ENCODE results near the gene CREG2. TPM values are rescaled to one million over a fixed set of nuclear protein-coding genes. Genes with fewer than 3 reads are reported as not detected.

The CREG2 gene
- total RNA-seq, 1 donor from 2014 or later, result not detected

DNA sequence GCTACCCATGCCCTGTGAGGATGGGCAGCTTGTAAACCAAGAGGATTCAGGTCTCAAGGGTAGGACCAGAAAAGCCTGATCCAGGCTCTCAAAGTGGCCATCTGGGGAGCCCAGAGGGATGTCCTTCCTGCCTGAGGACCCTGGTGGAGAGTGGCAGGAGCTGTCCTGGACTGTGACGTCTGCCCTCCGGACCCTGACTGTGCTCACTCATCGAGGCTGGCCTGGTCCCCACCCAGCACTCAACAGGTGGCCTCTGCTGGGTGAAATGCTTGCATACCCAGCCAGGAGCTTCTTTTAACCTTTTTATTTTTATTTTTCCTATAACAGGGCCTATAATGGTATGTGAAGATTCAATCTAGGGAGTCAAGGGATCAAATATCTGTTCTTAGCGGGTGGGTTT lies 24.5 kb downstream of the CREG2 start:
- TF ChIP-seq, protein P1, sequence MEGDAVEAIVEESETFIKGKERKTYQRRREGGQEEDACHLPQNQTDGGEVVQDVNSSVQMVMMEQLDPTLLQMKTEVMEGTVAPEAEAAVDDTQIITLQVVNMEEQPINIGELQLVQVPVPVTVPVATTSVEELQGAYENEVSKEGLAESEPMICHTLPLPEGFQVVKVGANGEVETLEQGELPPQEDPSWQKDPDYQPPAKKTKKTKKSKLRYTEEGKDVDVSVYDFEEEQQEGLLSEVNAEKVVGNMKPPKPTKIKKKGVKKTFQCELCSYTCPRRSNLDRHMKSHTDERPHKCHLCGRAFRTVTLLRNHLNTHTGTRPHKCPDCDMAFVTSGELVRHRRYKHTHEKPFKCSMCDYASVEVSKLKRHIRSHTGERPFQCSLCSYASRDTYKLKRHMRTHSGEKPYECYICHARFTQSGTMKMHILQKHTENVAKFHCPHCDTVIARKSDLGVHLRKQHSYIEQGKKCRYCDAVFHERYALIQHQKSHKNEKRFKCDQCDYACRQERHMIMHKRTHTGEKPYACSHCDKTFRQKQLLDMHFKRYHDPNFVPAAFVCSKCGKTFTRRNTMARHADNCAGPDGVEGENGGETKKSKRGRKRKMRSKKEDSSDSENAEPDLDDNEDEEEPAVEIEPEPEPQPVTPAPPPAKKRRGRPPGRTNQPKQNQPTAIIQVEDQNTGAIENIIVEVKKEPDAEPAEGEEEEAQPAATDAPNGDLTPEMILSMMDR (conservative IDR thresholded peaks at IDR 0.05; ENCODE audit: low read depth, low read length), result no peak
- no peak overlapping the region for H3K4me3 ChIP-seq (ENCODE audit: low read depth, low read length)
- no peak for DNase-seq (ENCODE audit: low read depth)

DNA sequence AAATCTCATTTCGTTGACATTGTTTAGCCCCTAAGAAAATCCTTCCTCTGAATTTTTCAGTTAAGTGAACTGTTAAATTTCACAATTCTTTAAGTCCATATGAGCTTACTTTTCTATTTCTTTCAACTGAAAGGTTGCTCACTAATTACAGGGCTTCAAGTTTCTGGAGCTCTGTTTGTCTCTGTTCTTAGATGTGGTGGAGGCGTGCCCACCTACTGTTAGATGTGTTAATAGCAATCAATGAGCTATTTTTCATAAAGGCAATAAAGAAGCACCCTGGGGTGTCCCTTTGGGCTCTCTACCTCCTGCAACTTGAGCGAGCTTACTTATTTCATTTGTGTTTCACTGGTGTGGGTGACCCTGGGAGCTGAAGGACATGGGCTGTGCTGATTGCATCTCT lies 25.0 kb downstream of the CREG2 start:
- DNase-seq (ENCODE audit: low read depth), result no peak
- TF ChIP-seq, protein P1 (conservative IDR thresholded peaks at IDR 0.05; ENCODE audit: low read depth, low read length), result no peak
- H3K4me3 ChIP-seq (ENCODE audit: low read depth, low read length), result no peak overlapping the region

DNA sequence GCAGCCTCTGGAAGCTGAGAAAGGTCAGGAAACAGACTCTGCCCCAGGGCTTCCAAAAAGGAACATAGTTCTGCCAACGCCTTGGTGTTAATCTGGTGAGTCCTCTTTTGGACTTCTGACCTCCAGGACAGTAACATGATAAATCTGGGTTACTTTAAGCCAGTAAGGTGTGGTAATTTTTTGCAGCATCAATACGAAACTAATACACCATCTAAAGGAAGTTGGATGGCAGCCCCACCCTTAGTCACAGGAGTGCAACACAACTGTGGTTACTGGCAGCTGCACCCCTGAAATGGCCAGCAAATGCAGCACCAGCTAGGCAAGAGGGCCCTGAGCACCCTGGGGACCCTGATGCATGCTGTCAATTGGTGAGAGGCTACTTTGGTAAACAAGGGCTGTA lies 25.8 kb downstream of the CREG2 start:
- TF ChIP-seq, protein P1 (conservative IDR thresholded peaks at IDR 0.05; ENCODE audit: low read depth, low read length), result no peak
- H3K4me3 ChIP-seq (ENCODE audit: low read depth, low read length), result no peak overlapping the region
- no peak for DNase-seq (ENCODE audit: low read depth)

DNA sequence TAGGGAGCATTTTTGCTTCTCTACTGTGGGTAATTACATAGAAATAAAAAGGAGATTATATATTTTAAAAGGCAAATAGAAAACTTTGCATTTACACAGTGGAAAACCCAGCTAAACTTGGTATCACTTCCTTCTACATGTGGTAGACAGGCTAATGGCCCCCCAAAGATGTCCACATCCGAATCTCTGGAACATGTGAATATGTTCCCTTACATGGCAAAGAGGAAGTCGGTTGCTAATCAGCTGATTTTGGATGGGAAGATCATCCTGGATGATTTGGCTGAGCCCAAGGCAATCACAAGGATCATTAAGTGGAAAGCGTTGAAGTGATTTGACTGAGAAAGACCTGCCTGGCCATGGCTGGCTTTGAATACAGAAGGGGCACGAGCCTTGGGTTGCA lies 26.2 kb downstream of the CREG2 start:
- TF ChIP-seq, protein P1 (conservative IDR thresholded peaks at IDR 0.05; ENCODE audit: low read depth, low read length), result no peak
- H3K4me3 ChIP-seq (ENCODE audit: low read depth, low read length), result no peak overlapping the region
- no peak for DNase-seq (ENCODE audit: low read depth)

DNA sequence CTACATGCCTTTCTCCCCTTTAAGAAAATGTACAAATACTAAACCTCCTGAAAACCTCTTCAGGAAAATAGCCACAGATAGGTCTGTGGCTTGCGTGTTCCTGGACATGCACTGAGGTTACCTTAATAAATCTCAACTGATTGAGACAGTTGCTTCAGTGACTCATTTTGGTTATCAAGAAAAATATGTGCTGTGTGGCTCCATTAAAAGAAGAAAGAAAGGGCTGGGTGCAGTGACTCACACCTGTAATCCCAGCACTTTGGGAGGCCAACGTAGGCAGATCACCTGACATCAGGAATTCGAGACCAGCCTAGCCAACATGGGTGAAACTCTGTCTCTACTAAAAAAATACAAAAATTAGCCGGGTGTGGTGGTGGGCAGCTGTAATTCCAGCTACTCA lies 27.1 kb downstream of the CREG2 start:
- TF ChIP-seq, protein P1 (conservative IDR thresholded peaks at IDR 0.05; ENCODE audit: low read depth, low read length), result no peak
- H3K4me3 ChIP-seq (ENCODE audit: low read depth, low read length), result no peak overlapping the region
- no peak for DNase-seq (ENCODE audit: low read depth)

DNA sequence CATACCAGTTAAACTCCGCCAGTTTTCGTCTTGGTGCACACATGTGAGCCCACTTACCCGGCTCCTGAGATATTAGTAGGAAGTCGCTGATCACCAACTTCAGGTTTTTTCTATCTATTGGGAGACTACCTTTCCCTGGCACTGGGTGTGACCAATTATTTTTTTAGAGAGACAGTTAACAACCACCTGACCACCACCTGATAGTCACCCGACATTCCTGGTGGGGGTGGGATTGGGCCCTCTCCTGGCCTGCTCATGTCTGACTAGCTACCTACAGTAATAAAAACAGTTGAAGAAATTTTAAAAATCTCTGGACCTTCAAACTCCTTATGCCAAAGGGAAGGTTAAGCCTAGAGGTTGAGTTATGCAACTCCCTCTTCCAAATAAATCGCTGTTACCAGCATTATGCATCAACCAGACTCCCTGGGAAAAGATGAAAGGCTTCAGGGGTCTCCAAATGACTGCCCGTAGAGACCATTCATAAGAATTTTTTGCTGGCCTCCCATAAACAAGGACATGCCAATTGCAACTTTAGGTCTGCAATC lies 27.8 kb downstream of the CREG2 start:
- TF ChIP-seq, protein P1 (conservative IDR thresholded peaks at IDR 0.05; ENCODE audit: low read depth, low read length), result no peak
- no peak overlapping the region for H3K4me3 ChIP-seq (ENCODE audit: low read depth, low read length)
- DNase-seq (ENCODE audit: low read depth), result no peak

DNA sequence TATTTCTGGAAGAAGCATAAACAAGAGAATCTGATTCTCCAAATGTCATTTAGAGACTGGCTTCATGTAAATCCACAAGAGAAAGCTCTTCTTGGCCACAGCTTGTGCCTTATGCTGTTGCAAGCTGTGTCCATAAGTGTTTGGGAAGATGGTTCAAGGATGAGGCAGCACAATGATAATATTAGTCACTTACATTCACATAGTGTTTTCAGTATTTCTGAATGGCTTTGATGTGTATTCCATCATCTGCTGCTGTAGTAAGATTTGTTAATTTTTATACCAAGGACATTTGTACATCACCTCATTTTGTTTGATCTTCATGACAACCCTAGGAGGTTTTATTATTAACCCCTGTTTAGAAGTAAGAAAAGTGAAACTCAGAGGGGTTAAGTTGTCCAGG lies 29.9 kb downstream of the CREG2 start:
- no peak for DNase-seq (ENCODE audit: low read depth)
- TF ChIP-seq, protein P1 (conservative IDR thresholded peaks at IDR 0.05; ENCODE audit: low read depth, low read length), result no peak
- no peak overlapping the region for H3K4me3 ChIP-seq (ENCODE audit: low read depth, low read length)
